CD4-positive, alpha-beta T cell treated with Interferon alpha-2 for 1 hour (primary cell): ENCODE results near the gene NFS1.
"Not testable (repeated sequence)": the region's sequence is repeated elsewhere in the genome, so short reads cannot be mapped to it uniquely, and the experiment has no call there.

Experiments used
- DNase-seq, 2 donors: peaks; one replicate each; pipeline ENCODE4 v3.0.0-alpha.2; 2020 to 2022

The NFS1 gene

GRCh38 chr20:35729283-35729807, 30.2 kb upstream of the NFS1 start:
- no peak for DNase-seq

- no peak for DNase-seq
Observed at GRCh38 chr20:35726842-35727711, 27.9 kb upstream of the NFS1 start.

- no peak for DNase-seq
Observed at GRCh38 chr20:35724321-35725230, 25.4 kb upstream of the NFS1 start.

GRCh38 chr20:35723652-35724320, 24.6 kb upstream of the NFS1 start:
- not testable (repeated sequence) for DNase-seq

GRCh38 chr20:35723275-35723639, 24.1 kb upstream of the NFS1 start:
- DNase-seq = not testable (repeated sequence)

DNA sequence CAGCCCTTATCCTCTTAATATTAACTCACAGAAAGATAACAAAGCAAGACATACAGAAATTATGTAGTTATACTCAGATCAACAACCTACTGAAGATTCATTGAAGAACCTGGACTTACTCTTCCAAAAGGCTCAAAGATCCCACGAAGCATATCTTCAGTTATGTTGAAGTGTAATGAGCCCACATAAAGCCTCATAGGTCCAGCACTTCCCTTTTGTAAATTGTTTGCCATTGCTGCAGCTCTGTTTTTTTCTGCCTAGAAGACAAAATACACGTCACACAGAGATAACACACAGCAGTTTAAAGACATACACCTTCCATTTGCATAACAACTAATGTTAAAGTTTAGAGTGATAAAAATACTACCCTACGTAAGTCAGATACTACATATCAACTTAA, 22.5 kb upstream of the NFS1 start:
- DNase-seq = no peak

DNA sequence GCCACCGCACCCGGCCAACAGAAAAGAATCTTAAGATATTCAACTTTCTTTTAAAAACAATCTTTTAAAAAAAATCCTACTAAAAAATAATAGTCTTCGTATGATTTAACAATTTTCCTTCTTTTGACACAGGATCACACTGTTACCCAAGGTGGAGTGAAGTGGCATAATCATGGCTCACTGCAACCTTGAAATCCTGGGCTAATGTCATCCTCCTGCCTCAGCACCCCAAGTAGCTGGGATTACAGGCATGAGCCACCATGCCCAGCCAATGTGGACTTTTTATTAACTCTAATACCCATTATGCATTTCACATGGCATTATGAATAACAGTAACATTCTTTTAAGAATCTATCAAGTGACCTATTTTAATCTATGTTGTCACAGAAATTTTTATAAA, 22.1 kb upstream of the NFS1 start:
- DNase-seq = no peak

- DNase-seq = no peak
Observed at GRCh38 chr20:35720165-35721123, 21.3 kb upstream of the NFS1 start.

- DNase-seq = no peak
Observed at GRCh38 chr20:35719717-35720116, 20.6 kb upstream of the NFS1 start.

GRCh38 chr20:35718972-35719635, 20.0 kb upstream of the NFS1 start:
- no peak for DNase-seq

DNA sequence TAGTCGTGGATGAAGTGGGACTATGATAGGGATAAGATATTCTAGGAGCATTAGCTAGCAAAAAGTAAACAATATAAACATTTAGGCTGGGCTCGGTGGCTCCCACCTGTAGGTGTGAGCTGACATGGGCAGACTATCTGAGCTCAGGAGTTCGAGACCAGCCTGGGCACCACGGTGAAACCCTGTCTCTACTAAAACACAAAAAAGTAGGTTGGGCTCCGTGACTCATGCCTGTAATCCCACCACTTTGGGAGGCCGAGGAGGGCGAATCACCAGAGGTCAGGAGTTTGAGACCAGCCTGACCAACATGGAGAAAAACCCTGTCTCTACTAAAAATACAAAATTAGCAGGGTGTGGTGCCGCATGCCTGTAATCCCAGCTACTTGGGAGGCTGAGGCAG, 19.2 kb upstream of the NFS1 start:
- not testable (repeated sequence) for DNase-seq

GRCh38 chr20:35716330-35716729, 17.2 kb upstream of the NFS1 start:
- no peak for DNase-seq

GRCh38 chr20:35715652-35716051, 16.5 kb upstream of the NFS1 start:
- DNase-seq = no peak

DNA sequence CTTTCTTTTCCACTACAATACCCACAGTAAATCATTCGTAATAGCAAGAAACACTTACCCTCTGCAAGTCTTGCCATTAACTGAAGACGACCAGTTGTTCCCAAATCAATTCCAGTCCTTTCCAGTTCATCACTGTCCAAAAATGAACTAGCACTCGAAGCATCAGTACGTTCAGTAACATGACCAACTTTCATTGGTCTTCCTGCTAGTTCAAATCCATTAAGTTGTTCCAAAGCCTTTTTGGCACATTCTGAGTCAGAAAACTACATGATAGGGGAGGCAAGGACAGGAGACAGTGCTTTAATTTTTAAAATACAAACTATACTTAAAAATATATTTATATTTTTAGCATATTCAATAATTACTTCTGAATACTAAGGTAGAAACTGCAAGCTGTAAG, 15.0 kb upstream of the NFS1 start:
- no peak for DNase-seq

DNA sequence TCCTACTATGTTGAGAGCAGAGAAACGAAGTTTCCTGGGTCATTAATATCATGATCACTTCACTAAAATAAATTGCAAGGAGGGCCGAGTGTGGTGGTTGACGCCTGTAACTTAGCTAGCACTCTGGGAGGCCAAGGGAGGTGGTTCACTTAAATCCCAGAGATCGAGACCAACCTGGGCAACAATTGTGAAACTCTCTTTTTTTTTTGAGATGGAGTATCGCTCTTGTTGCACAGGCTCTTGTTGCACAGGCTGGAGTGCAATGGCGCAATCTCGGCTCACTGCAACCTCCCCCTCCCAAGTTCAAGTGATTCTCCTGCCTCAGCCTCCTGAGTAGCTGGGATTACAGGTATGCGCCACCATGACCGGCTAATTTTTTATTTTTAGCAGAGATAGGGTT, 14.0 kb upstream of the NFS1 start:
- not testable (repeated sequence) for DNase-seq

DNA sequence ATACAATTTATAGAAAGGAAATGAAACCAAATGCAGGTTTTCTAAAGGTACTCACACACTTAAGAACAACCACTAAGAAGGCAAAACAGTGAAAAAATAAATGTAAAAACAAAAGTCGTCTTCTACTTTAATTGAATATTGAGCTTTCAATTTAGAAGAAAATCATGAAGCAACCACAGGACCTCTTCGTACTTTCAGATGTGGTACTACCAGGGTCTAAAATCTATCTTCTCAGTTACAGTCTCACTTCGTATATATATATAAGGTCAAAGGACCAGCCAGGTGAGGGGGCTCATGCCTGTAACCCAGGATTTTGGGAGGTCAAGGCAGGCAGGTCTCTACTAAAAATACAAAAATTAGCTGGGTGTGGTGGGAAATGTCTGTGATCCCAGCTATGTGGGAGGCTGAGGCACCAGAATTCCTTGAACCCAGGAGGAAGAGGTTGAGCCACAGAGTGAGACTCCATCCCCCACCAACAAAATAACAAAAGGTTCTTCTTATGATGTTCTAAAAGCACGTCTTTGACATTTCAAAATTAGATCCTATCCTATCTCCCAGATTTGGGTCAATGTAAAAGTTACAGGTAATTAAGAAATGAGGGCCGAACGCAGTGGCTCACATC, 12.5 kb upstream of the NFS1 start:
- no peak for DNase-seq

GRCh38 chr20:35710884-35711587, 11.9 kb upstream of the NFS1 start:
- no peak for DNase-seq

GRCh38 chr20:35710039-35710438, 10.9 kb upstream of the NFS1 start:
- no peak for DNase-seq

DNA sequence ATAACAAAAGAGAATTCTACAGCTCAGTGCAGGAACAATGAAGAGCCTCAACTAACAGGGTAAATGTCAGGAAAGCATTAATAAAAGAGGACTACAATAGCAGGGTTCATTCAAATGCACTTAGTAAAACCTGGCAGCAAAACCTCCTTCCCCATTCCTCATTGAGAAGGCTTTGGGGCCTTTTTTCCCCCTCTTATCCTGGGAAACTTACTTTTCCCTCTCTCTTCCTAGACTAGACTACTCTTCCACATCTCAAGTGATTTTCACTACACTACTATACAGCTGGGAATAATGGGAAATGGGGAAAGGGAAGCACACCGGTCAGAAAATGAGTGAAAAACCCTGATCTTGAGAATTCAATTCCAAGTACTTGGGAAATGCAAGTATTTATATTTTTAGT, 10.1 kb upstream of the NFS1 start:
- no peak for DNase-seq

- no peak for DNase-seq
Observed at GRCh38 chr20:35708502-35708901, 9.3 kb upstream of the NFS1 start.
